H1 (cell line): ENCODE results near the gene NUBPL. TPM values are rescaled to one million over a fixed set of nuclear protein-coding genes. Genes with fewer than 3 reads are reported as not detected.

Source experiments
- CTCF ChIA-PET: fragments of 300-600 bp; sonication (Branson Sonifier 250); formaldehyde crosslinking; loops from one replicate; lab custom pipeline; 2021; ENCODE audit not compliant: partially characterized antibody; lab: Charles Lee
- POLR2A ChIA-PET: fragments of 300-600 bp; sonication (Branson Sonifier 250); formaldehyde crosslinking; loops from one replicate; lab custom pipeline; 2021; ENCODE audit warnings: inconsistent platforms; ENCODE audit not compliant: partially characterized antibody; lab: Charles Lee
- DNase-seq, 2 experiments: peaks; one replicate each; pipeline versions ENCODE4 v3.0.0 to v3.0.0-alpha.2; 2010 to 2022; ENCODE audit warnings: low spot score in 2 of 2, low read depth in 1 of 2, mixed read lengths in 1 of 2
- FAIRE-seq: peaks from 2 replicates; lab custom pipeline; 2011; peaks lifted over from hg19 to GRCh38; lab: Jason Lieb, UNC
- H2AFZ ChIP-seq: 2 replicates; pipeline ENCODE4 v1.8.1; 2012; ENCODE audit warnings: low read length, inconsistent platforms
- H2AK5ac ChIP-seq: 2 replicates; pipeline ENCODE4 v1.6.1; 2013; ENCODE audit warnings: low read depth, low read length
- H2BK120ac ChIP-seq: replicated peaks from 2 replicates; pipeline ENCODE3; 2013; ENCODE audit warnings: low read depth, low read length, inconsistent platforms
- H2BK12ac ChIP-seq: 2 replicates; pipeline ENCODE4 v1.6.1; 2013; ENCODE audit warnings: low read depth, low read length
- H2BK15ac ChIP-seq: 2 replicates; pipeline ENCODE4 v1.6.1; 2013; ENCODE audit warnings: low read length
- H2BK20ac ChIP-seq: 2 replicates; pipeline ENCODE4 v1.6.1; 2013; ENCODE audit warnings: low read length
- H2BK5ac ChIP-seq: 2 replicates; pipeline ENCODE4 v1.6.1; 2013; ENCODE audit warnings: low read depth, low read length
- H3K14ac ChIP-seq: 2 replicates; pipeline ENCODE4 v1.6.1; 2013; ENCODE audit warnings: inconsistent platforms; ENCODE audit not compliant: insufficient read length
- H3K18ac ChIP-seq: 2 replicates; pipeline ENCODE4 v1.6.1; 2013; ENCODE audit warnings: low read length; ENCODE audit errors: extremely low read depth
- H3K23ac ChIP-seq: 2 replicates; pipeline ENCODE4 v1.6.1; 2013; ENCODE audit warnings: inconsistent platforms; ENCODE audit not compliant: insufficient read length
- H3K23me2 ChIP-seq: 2 replicates; pipeline ENCODE4 v1.6.1; 2013; ENCODE audit warnings: low read depth, low read length
- H3K27ac ChIP-seq: 2 replicates; pipeline ENCODE4 v1.6.1; 2011; ENCODE audit warnings: low read depth, low read length, inconsistent platforms
- H3K27me3 ChIP-seq, 4 experiments: replicated peaks in 1 of 4; 1 replicate in 1 of 4; 2 replicates in 3 of 4; pipeline versions ENCODE4 v1.6.1 to v1.8.1; 2011 to 2013; ENCODE audit warnings: low read length in 3 of 4, mild to moderate bottlenecking in 3 of 4, inconsistent platforms in 2 of 4, mixed read lengths in 2 of 4, moderate library complexity in 1 of 4; ENCODE audit not compliant: control insufficient read depth in 3 of 4, insufficient read depth in 3 of 4; ENCODE audit errors: extremely low read depth in 1 of 4
- H3K36me3 ChIP-seq, 4 experiments: 2 replicates each; pipeline versions ENCODE4 v1.6.1 to v1.8.1; 2011 to 2013; ENCODE audit warnings: mild to moderate bottlenecking in 4 of 4, low read length in 3 of 4, moderate library complexity in 2 of 4, control low read depth in 1 of 4, inconsistent platforms in 1 of 4; ENCODE audit not compliant: insufficient read depth in 4 of 4, control insufficient read depth in 2 of 4
- H3K4ac ChIP-seq: replicated peaks from 2 replicates; pipeline ENCODE3; 2013; ENCODE audit warnings: low read length, low read depth, mixed read lengths, inconsistent platforms; ENCODE audit not compliant: insufficient read length
- H3K4me1 ChIP-seq, 4 experiments: replicated peaks in 1 of 4; 1 replicate in 1 of 4; 2 replicates in 3 of 4; pipeline versions ENCODE4 v1.6.1 to v1.8.1; 2011 to 2013; ENCODE audit warnings: low read length in 3 of 4, inconsistent platforms in 2 of 4, mixed read lengths in 1 of 4; ENCODE audit not compliant: insufficient read depth in 4 of 4, control insufficient read depth in 3 of 4
- H3K4me2 ChIP-seq, 2 experiments: 2 replicates each; pipeline versions ENCODE4 v1.6.1 to v1.8.1; 2011 to 2013; ENCODE audit warnings: low read depth in 2 of 2, low read length in 2 of 2, control low read depth in 1 of 2, inconsistent platforms in 1 of 2, mild to moderate bottlenecking in 1 of 2; ENCODE audit not compliant: insufficient read depth in 1 of 2
- H3K4me3 ChIP-seq, 4 experiments: fragments of 200-600, 300-600 bp in 1 of 4; sonication (generic), shearing (Covaris generic), sonication (Bioruptor Twin) in 1 of 4; 2 replicates each; pipeline versions ENCODE4 v1.5.1 to v1.8.1; 2011 to 2016; ENCODE audit warnings: low read length in 4 of 4, low read depth in 3 of 4, control low read depth in 2 of 4, inconsistent platforms in 2 of 4, mild to moderate bottlenecking in 2 of 4, mixed read lengths in 1 of 4, moderate library complexity in 1 of 4; ENCODE audit not compliant: insufficient read depth in 2 of 4; ENCODE audit errors: extremely low read depth in 1 of 4
- H3K56ac ChIP-seq: replicated peaks from 2 replicates; pipeline ENCODE3; 2013; ENCODE audit warnings: low read depth, mild to moderate bottlenecking, mixed read lengths, low read length, inconsistent platforms; ENCODE audit not compliant: insufficient read length
- H3K79me1 ChIP-seq: 2 replicates; pipeline ENCODE4 v1.6.1; 2013; ENCODE audit warnings: low read depth, low read length, control low read depth
- H3K79me2 ChIP-seq, 2 experiments: 2 replicates each; pipeline versions ENCODE4 v1.6.1 to v1.8.1; 2012 to 2013; ENCODE audit warnings: low read length in 2 of 2, mild to moderate bottlenecking in 2 of 2, inconsistent platforms in 1 of 2; ENCODE audit not compliant: insufficient read depth in 2 of 2, control insufficient read depth in 1 of 2
- H3K9ac ChIP-seq, 4 experiments: replicated peaks in 1 of 4; 1 replicate in 1 of 4; 2 replicates in 3 of 4; pipeline versions ENCODE4 v1.6.1 to v1.8.1; 2011 to 2013; ENCODE audit warnings: low read depth in 3 of 4, low read length in 3 of 4, control low read depth in 2 of 4, mild to moderate bottlenecking in 2 of 4, moderate library complexity in 2 of 4, inconsistent platforms in 1 of 4; ENCODE audit errors: extremely low read depth in 1 of 4
- H3K9me3 ChIP-seq, 2 experiments: 2 replicates each; pipeline versions ENCODE4 v1.6.1 to v1.8.1; 2012 to 2013; ENCODE audit warnings: mild to moderate bottlenecking in 2 of 2, moderate library complexity in 2 of 2, control low read depth in 1 of 2, inconsistent platforms in 1 of 2, low read depth in 1 of 2, low read length in 1 of 2, mixed read lengths in 1 of 2; ENCODE audit not compliant: insufficient read depth in 2 of 2
- H4K20me1 ChIP-seq, 2 experiments: replicated peaks in 1 of 2; 2 replicates each; pipeline versions ENCODE3 to v1.8.1; 2011 to 2013; ENCODE audit warnings: inconsistent platforms in 2 of 2, low read length in 2 of 2, mild to moderate bottlenecking in 1 of 2; ENCODE audit not compliant: insufficient read depth in 2 of 2, control insufficient read depth in 1 of 2
- H4K5ac ChIP-seq: 2 replicates; pipeline ENCODE4 v1.6.1; 2013; ENCODE audit warnings: low read length, low read depth, mixed read lengths, inconsistent platforms; ENCODE audit not compliant: insufficient read length
- H4K8ac ChIP-seq: 2 replicates; pipeline ENCODE4 v1.8.0; 2013; ENCODE audit warnings: mild to moderate bottlenecking, moderate library complexity, low read length, inconsistent platforms; ENCODE audit not compliant: insufficient read depth; ENCODE audit errors: extremely low read depth
- H4K91ac ChIP-seq: replicated peaks from 2 replicates; pipeline ENCODE3; 2013; ENCODE audit warnings: low read length, mixed read lengths, inconsistent platforms; ENCODE audit not compliant: insufficient read length
- CHD2 ChIP-seq: IDR thresholded peaks from 2 replicates; pipeline ENCODE4 v1.6.1; 2012; ENCODE audit warnings: low read length, improper control_type of control experiment
- EP300 ChIP-seq, 2 experiments: IDR thresholded peaks; 1 replicate in 1 of 2; 2 replicates in 1 of 2; pipeline ENCODE4 v1.6.1; 2011 to 2012; ENCODE audit warnings: low read depth in 2 of 2, low read length in 2 of 2, mild to moderate bottlenecking in 2 of 2, borderline replicate concordance in 1 of 2, inconsistent platforms in 1 of 2, moderate library complexity in 1 of 2
- JUN ChIP-seq: IDR thresholded peaks from 2 replicates; pipeline ENCODE4 v1.6.1; 2011; ENCODE audit warnings: low read depth, mild to moderate bottlenecking, improper control_type of control experiment, low read length
- MAX ChIP-seq: IDR thresholded peaks from 2 replicates; pipeline ENCODE4 v1.6.1; 2012; ENCODE audit warnings: inconsistent platforms
- POLR2AphosphoS5 ChIP-seq: IDR thresholded peaks from 2 replicates; pipeline ENCODE4 v1.6.1; 2011; ENCODE audit warnings: low read depth, low read length
- RBBP5 ChIP-seq: IDR thresholded peaks from 2 replicates; pipeline ENCODE4 v1.7.1; 2012; ENCODE audit warnings: low read depth, mild to moderate bottlenecking, inconsistent platforms, low read length, moderate library complexity, borderline replicate concordance
- RNF2 ChIP-seq: fragments of 200-900, 300-1000 bp; sonication (generic); IDR thresholded peaks from 2 replicates; pipeline ENCODE4 v1.7.1; 2016; ENCODE audit warnings: borderline replicate concordance, low read depth, mild to moderate bottlenecking, antibody characterized with exemption, low read length; ENCODE audit not compliant: poor library complexity, severe bottlenecking; ENCODE audit errors: missing control alignments
- SAP30 ChIP-seq: fragments of 300-600 bp; sonication (generic); IDR thresholded peaks from 2 replicates; pipeline ENCODE4 v1.7.1; 2012; ENCODE audit warnings: low read length, moderate library complexity, mild to moderate bottlenecking, inconsistent platforms; ENCODE audit not compliant: insufficient read depth, insufficient replicate concordance
- SIRT6 ChIP-seq: IDR thresholded peaks from one replicate; pipeline ENCODE4 v1.7.1; 2012; ENCODE audit warnings: low read length, inconsistent platforms
- SIX5 ChIP-seq: IDR thresholded peaks from 2 replicates; pipeline ENCODE4 v1.6.1; 2011; ENCODE audit warnings: mild to moderate bottlenecking, low read depth, low read length
- WGBS, 2 experiments: shearing (Covaris generic) in 1 of 2; methylation state at CpG; one replicate each; pipeline versions ENCODE4 v1.1.6 to v1.1.7; 2013 to 2015; ENCODE audit warnings: low lambda C conversion rate in 2 of 2, mixed read lengths in 2 of 2, inconsistent platforms in 1 of 2, low coverage in 1 of 2, missing lambda C conversion rate in 1 of 2; ENCODE audit not compliant: insufficient replicate concordance in 2 of 2, insufficient coverage in 1 of 2, insufficient read length in 1 of 2; ENCODE audit errors: extremely low coverage in 1 of 2, missing lambda C conversion rate in 1 of 2; 5-methylcytosine and 5-hydroxymethylcytosine counted together
- polyA plus RNA-seq, 7 experiments: library from polyadenylated mRNA; depleted of rRNA in 3 of 7; stranded (reverse) in 5 of 7; unstranded in 2 of 7; fragments of >200 nt in 5 of 7; fragments of 200-250 nt in 2 of 7; gene quantifications; 1 replicate in 5 of 7; 2 replicates in 1 of 7; 4 replicates in 1 of 7; pipeline versions ENCODE4 v1.2.1 to v1.2.3, GENCODE V29; 2011 to 2013; ENCODE audit warnings: missing spikeins in 2 of 7, mixed read lengths in 2 of 7
- total RNA-seq: library from RNA; stranded (reverse); fragmentation: NEBNext Ultra II Directional; extraction: Animal tissue kit (Norgen Biotek cat#: 25700); gene quantifications from 2 replicates; pipeline ENCODE4 v1.2.1, GENCODE V29; 2021

Gene NUBPL
- total and polyA plus RNA-seq, 2 of the 8 experiments (the other 6 are each of a cell fraction or from before 2014, with no cell fraction given) = 1.6 to 6.8 TPM

GRCh38 chr14:31677052-31677451, 115.8 kb downstream of the NUBPL start:
- Histone ChIP-seq H3K36me3 (no peaks in the 10 kb centered on the region), H3K9me3 (peaks cover 14 to 17% of the 10 kb centered on the region in 2 experiments; a peak in 3 of 4 replicates), H2BK5ac (no peak overlapping the region), H3K27ac (no peak overlapping the region), H4K8ac (no peak overlapping the region), H3K23me2 (no peaks in the 10 kb centered on the region), H3K4ac (no peak overlapping the region), H2AK5ac (no peak overlapping the region), H3K4me1 (no peaks in the 10 kb centered on the region), H3K4me2 (no peak overlapping the region), H3K18ac (no peak overlapping the region), H3K79me1 (no peaks in the 10 kb centered on the region), H2BK15ac (no peak overlapping the region), H3K4me3 (no peak overlapping the region), H3K23ac (no peak overlapping the region), H2BK12ac (no peak overlapping the region), H3K9ac (no peak overlapping the region), H2BK120ac (no peak overlapping the region), H4K91ac (no peak overlapping the region), H4K20me1 (no peaks in the 10 kb centered on the region), H3K27me3 (no peaks in the 10 kb centered on the region), H3K14ac (no peak overlapping the region), H4K5ac (no peak overlapping the region), H3K79me2 (no peaks in the 10 kb centered on the region), H2BK20ac (no peak overlapping the region), H2AFZ (no peak overlapping the region), H3K56ac (no peak overlapping the region)
- 52% methylated on average over 3 of the region's 3 CpGs; no CpG with 5 or more reads in 1 of the 2 experiments for WGBS, 2 experiments
- no peak for DNase-seq
- ChIA-PET POLR2A (no interaction called here), CTCF (no interaction called here)
- no peak for FAIRE-seq
- TF ChIP-seq POLR2AphosphoS5 = no peak
- no peak for TF ChIP-seq RNF2
- no peak for TF ChIP-seq JUN
- no peak for TF ChIP-seq RBBP5
- TF ChIP-seq CHD2 = no peak
- no peak for TF ChIP-seq MAX
- no peak for TF ChIP-seq EP300 (IDR thresholded peaks at IDR 0.05; ENCODE audit: borderline replicate concordance in 1 of 2, low read depth in 2 of 2, low read length in 2 of 2)
- TF ChIP-seq SAP30 = no peak
- no peak for TF ChIP-seq SIRT6
- TF ChIP-seq SIX5 = no peak
